Endothelial cell of umbilical vein (primary cell): Measurements from ENCODE around the gene SSH2. TPM values are rescaled to one million over a fixed set of nuclear protein-coding genes. Genes with fewer than 3 reads are reported as not detected.
A peak's percentile ranks its signal among the peaks of the same experiment; 100 is the strongest.

Experiments used
- BruUV-seq: library from RNA; stranded (reverse); fragments of 400-500 nt; replicated peaks from 2 replicates; lab custom pipeline; 2021; lab: Mats Ljungman, UMichigan
- CTCF ChIA-PET: fragments of 300-600, 350-600 bp; sonication (Branson Sonifier 250); formaldehyde crosslinking; loops from one replicate; lab custom pipeline; 2021; ENCODE audit warnings: antibody characterized with exemption, inconsistent platforms; lab: Charles Lee
- POLR2A ChIA-PET: fragments of 300-600, 350-600 bp; sonication (Branson Sonifier 250); formaldehyde crosslinking; loops from one replicate; lab custom pipeline; 2021; ENCODE audit warnings: antibody characterized with exemption, inconsistent platforms; lab: Charles Lee
- DNase-seq: peaks from one replicate; pipeline ENCODE4 v3.0.0-alpha.2; 2011; ENCODE audit warnings: low read depth, low spot score
- FAIRE-seq: peaks from 2 replicates; lab custom pipeline; 2011; peaks lifted over from hg19 to GRCh38; lab: Jason Lieb, UNC
- H2AFZ ChIP-seq: 2 replicates; pipeline ENCODE4 v1.6.0; 2012; ENCODE audit warnings: low read depth, low read length, control low read depth, inconsistent platforms
- H3K27ac ChIP-seq: 2 replicates; pipeline ENCODE4 v1.5.1; 2011; ENCODE audit warnings: low read depth, mild to moderate bottlenecking, control low read depth, low read length, moderate library complexity; ENCODE audit not compliant: insufficient read depth
- H3K27me3 ChIP-seq, 2 experiments: 2 replicates each; pipeline versions ENCODE4 v1.6.0 to v1.6.1; 2011; ENCODE audit warnings: low read length in 2 of 2, mixed read lengths in 1 of 2; ENCODE audit not compliant: control insufficient read depth in 2 of 2, insufficient read depth in 2 of 2
- H3K36me3 ChIP-seq, 2 experiments: 2 replicates in 1 of 2; 3 replicates in 1 of 2; pipeline ENCODE4 v1.5.1; 2011; ENCODE audit warnings: low read length in 2 of 2, mild to moderate bottlenecking in 1 of 2, moderate library complexity in 1 of 2; ENCODE audit not compliant: control insufficient read depth in 2 of 2, insufficient read depth in 2 of 2; ENCODE audit errors: extremely low read depth in 1 of 2
- H3K4me1 ChIP-seq: 3 replicates; pipeline ENCODE4 v1.5.1; 2011; ENCODE audit warnings: mild to moderate bottlenecking, low read length; ENCODE audit not compliant: control insufficient read depth, insufficient read depth; ENCODE audit errors: extremely low read depth
- H3K4me2 ChIP-seq: 2 replicates; pipeline ENCODE4 v1.6.1; 2011; ENCODE audit warnings: low read length, control low read depth, mixed read lengths; ENCODE audit not compliant: insufficient read depth
- H3K4me3 ChIP-seq, 3 experiments: fragments of 200-600 bp in 1 of 3; sonication (generic), shearing (Covaris generic) in 1 of 3; replicated peaks in 1 of 3; 2 replicates each; pipeline ENCODE4 v1.5.1; 2011 to 2016; ENCODE audit warnings: control low read depth in 3 of 3, low read length in 3 of 3, mild to moderate bottlenecking in 2 of 3, inconsistent platforms in 1 of 3, low read depth in 1 of 3, moderate library complexity in 1 of 3; ENCODE audit not compliant: insufficient read depth in 1 of 3
- H3K79me2 ChIP-seq: 2 replicates; pipeline ENCODE4 v1.6.0; 2012; ENCODE audit warnings: low read length, inconsistent platforms; ENCODE audit not compliant: control insufficient read depth, insufficient read depth
- H3K9ac ChIP-seq: replicated peaks from 2 replicates; pipeline ENCODE3; 2011; ENCODE audit warnings: low read length, control low read depth; ENCODE audit not compliant: insufficient read depth; ENCODE audit errors: extremely low read depth
- H3K9me1 ChIP-seq: replicated peaks from 3 replicates; pipeline ENCODE4 v1.6.0; 2011; ENCODE audit warnings: mild to moderate bottlenecking, low read length; ENCODE audit not compliant: control insufficient read depth, insufficient read depth; ENCODE audit errors: extremely low read depth
- H3K9me3 ChIP-seq: replicated peaks from 2 replicates; pipeline ENCODE4 v1.5.1; 2012; ENCODE audit warnings: low read length, inconsistent platforms; ENCODE audit not compliant: control insufficient read depth, insufficient read depth
- H4K20me1 ChIP-seq: replicated peaks from 2 replicates; pipeline ENCODE3; 2011; ENCODE audit warnings: mild to moderate bottlenecking, low read length; ENCODE audit not compliant: control insufficient read depth, insufficient read depth; ENCODE audit errors: extremely low read depth
- CTCF ChIP-seq, 2 donors: IDR thresholded peaks; 1 replicate in 1 of 2; 2 replicates in 1 of 2; pipeline ENCODE4 v1.5.1; 2011; ENCODE audit warnings: low read length in 2 of 2, mild to moderate bottlenecking in 2 of 2, moderate library complexity in 2 of 2, control low read depth in 1 of 2, inconsistent platforms in 1 of 2, low read depth in 1 of 2; ENCODE audit not compliant: insufficient read depth in 1 of 2; ENCODE audit errors: extremely low read depth in 1 of 2
- EZH2 ChIP-seq: IDR thresholded peaks from 2 replicates; pipeline ENCODE4 v1.6.1; 2012; ENCODE audit warnings: borderline replicate concordance, low read depth, mild to moderate bottlenecking, moderate library complexity, low read length, inconsistent platforms; ENCODE audit not compliant: severe bottlenecking
- FOS ChIP-seq: IDR thresholded peaks from 2 replicates; pipeline ENCODE4 v1.6.1; 2011; ENCODE audit warnings: mild to moderate bottlenecking, low read length, moderate library complexity, borderline replicate concordance; ENCODE audit not compliant: insufficient read depth
- GATA2 ChIP-seq: IDR thresholded peaks from 2 replicates; pipeline ENCODE4 v1.7.0; 2011; ENCODE audit warnings: low read depth, mild to moderate bottlenecking, moderate library complexity, mixed read lengths, low read length; ENCODE audit not compliant: insufficient read length, insufficient read depth
- JUN ChIP-seq: IDR thresholded peaks from 2 replicates; pipeline ENCODE4 v1.6.1; 2011; ENCODE audit warnings: borderline replicate concordance, low read depth; ENCODE audit not compliant: insufficient read length, insufficient read depth
- MAX ChIP-seq: IDR thresholded peaks from 2 replicates; pipeline ENCODE4 v1.6.1; 2011; ENCODE audit not compliant: insufficient read depth, insufficient read length
- MYC ChIP-seq: IDR thresholded peaks from one replicate; pipeline ENCODE4 v1.6.1; 2011; ENCODE audit warnings: mild to moderate bottlenecking, low read depth, low read length
- POLR2A ChIP-seq: IDR thresholded peaks from 2 replicates; pipeline ENCODE4 v1.6.1; 2012; ENCODE audit warnings: low read depth, mild to moderate bottlenecking, control low read depth, low read length
- POLR2AphosphoS5 ChIP-seq: IDR thresholded peaks from 2 replicates; pipeline ENCODE4 v1.6.1; 2012; ENCODE audit warnings: low read depth, mild to moderate bottlenecking, control low read depth, low read length, moderate library complexity; ENCODE audit not compliant: insufficient read depth
- dilution Hi-C: fragments of 300-500 bp; cut with MboI; formaldehyde crosslinking; loops from one replicate; pipeline ENCODE4 v1.15.0; 2019; ENCODE audit warnings: low sequenced_read_pairs; ENCODE audit not compliant: extremely low pct_ligation_motif_present
- intact Hi-C: fragments of 100-400 bp; cut with micrococcal nuclease; formaldehyde crosslinking; loops from one replicate; pipeline ENCODE4 v1.10.0; 2022
- polyA plus RNA-seq, 4 experiments: library from polyadenylated mRNA; depleted of rRNA in 3 of 4; stranded (reverse) in 3 of 4; unstranded in 1 of 4; fragments of >200 nt; gene quantifications; 2 replicates each; pipeline versions ENCODE4 v1.2.1 to v1.2.3, GENCODE V29; 2011 to 2012; ENCODE audit warnings: missing spikeins in 1 of 4
- total RNA-seq: library from RNA; stranded (reverse); gene quantifications from 2 replicates; pipeline ENCODE4 v1.2.3, GENCODE V29; 2021

SSH2 gene
- total and polyA plus RNA-seq, 2 donors (not counting 3 experiments of a cell fraction or from before 2014, with no cell fraction given) = 24.6 to 60.9 TPM

GRCh38 chr17:29617481-29618271, 312.4 kb downstream of the SSH2 start:
- CTCF ChIA-PET = interaction anchor here (0.6 to 6.9 kb wide), 53 partner anchors 10 to 488 kb away, joined by 3 to 120 read pairs (median 5); partner anchors contain the start of genes ABHD15, ANKRD13B, SSH2 and TP53I13
- FAIRE-seq = peak; percentile 82
- no peaks in the 10 kb centered on the region for H4K20me1 ChIP-seq
- peak overlapping the region; percentile 43 for H3K4me2 ChIP-seq
- H3K9ac ChIP-seq = peak overlapping the region; percentile 33
- intact Hi-C loops (loop anchor here (1.0 to 5.0 kb wide), 4 partner anchors 23 to 314 kb away; partner anchors contain the start of genes ABHD15 and TP53I13), dilution Hi-C loops (no loop called here)
- peak overlapping the region; percentile 69 for H2AFZ ChIP-seq
- POLR2A ChIA-PET = interaction anchor here (0.6 to 1.0 kb wide), 2 partner anchors 37 to 162 kb away, joined by 3 read pairs; no protein-coding TSS in a partner anchor
- peak overlapping the region in 2 of 3 experiments; percentile 2 to 7 for H3K4me3 ChIP-seq
- no peak for TF ChIP-seq MYC
- TF ChIP-seq EZH2 = peak; percentile 31
- TF ChIP-seq CTCF (IDR thresholded peaks at IDR 0.05; ENCODE audit: extremely low read depth in 1 of 2, insufficient read depth in 1 of 2, low read depth in 1 of 2, low read length in 2 of 2) = peak; percentile 82 to 87
- TF ChIP-seq POLR2AphosphoS5 = peak; percentile 53
- no peak for TF ChIP-seq FOS
- no peak for TF ChIP-seq MAX
- TF ChIP-seq GATA2 = no peak
- no peak for TF ChIP-seq POLR2A
- no peak for TF ChIP-seq JUN
- H3K79me2 ChIP-seq = no peaks in the 10 kb centered on the region
- no peak overlapping the region for H3K27ac ChIP-seq
- no peaks in the 10 kb centered on the region for H3K9me3 ChIP-seq
- no peaks in the 10 kb centered on the region for H3K36me3 ChIP-seq
- BruUV-seq = no TSS peak
- peaks cover 34% of the 10 kb centered on the region for H3K4me1 ChIP-seq
- H3K27me3 ChIP-seq = no peaks in the 10 kb centered on the region
- DNase-seq = peak; percentile 62
- H3K9me1 ChIP-seq = no peaks in the 10 kb centered on the region
